GM23338 (cell line): Measurements from ENCODE around the gene UST.

Experiments
- CREB1 ChIP-seq: fragments of 250-450 bp; sonication (Bioruptor Pico); IDR thresholded peaks from 2 replicates; pipeline ENCODE4 v1.5.0; 2020; ENCODE audit warnings: low read depth, mild to moderate bottlenecking, moderate library complexity
- EZH2 ChIP-seq: fragments of 200-600 bp; sonication (generic); IDR thresholded peaks from one replicate; pipeline ENCODE4 v1.8.0; 2017; ENCODE audit warnings: antibody characterized with exemption, mild to moderate bottlenecking, low read depth; ENCODE audit not compliant: unreplicated experiment
- EZH2phosphoT487 ChIP-seq: fragments of 200-600 bp; sonication (generic); IDR thresholded peaks from one replicate; pipeline ENCODE4 v1.8.1; 2018; ENCODE audit warnings: antibody characterized with exemption; ENCODE audit not compliant: unreplicated experiment
- POLR2AphosphoS5 ChIP-seq: IDR thresholded peaks from 2 replicates; pipeline ENCODE4 v1.6.1; 2016; ENCODE audit warnings: antibody characterized with exemption, low read depth
- TF ChIP-seq, protein P1 (sequence below), 2 experiments: fragments of 200-600 bp in 1 of 2; sonication (generic) in 1 of 2; conservative IDR thresholded peaks; 2 replicates each; pipeline versions ENCODE4 v1.5.1 to v1.6.1; 2016 to 2017; ENCODE audit warnings: antibody characterized with exemption in 2 of 2, low read depth in 2 of 2, mild to moderate bottlenecking in 2 of 2, moderate library complexity in 1 of 2

DNA sequence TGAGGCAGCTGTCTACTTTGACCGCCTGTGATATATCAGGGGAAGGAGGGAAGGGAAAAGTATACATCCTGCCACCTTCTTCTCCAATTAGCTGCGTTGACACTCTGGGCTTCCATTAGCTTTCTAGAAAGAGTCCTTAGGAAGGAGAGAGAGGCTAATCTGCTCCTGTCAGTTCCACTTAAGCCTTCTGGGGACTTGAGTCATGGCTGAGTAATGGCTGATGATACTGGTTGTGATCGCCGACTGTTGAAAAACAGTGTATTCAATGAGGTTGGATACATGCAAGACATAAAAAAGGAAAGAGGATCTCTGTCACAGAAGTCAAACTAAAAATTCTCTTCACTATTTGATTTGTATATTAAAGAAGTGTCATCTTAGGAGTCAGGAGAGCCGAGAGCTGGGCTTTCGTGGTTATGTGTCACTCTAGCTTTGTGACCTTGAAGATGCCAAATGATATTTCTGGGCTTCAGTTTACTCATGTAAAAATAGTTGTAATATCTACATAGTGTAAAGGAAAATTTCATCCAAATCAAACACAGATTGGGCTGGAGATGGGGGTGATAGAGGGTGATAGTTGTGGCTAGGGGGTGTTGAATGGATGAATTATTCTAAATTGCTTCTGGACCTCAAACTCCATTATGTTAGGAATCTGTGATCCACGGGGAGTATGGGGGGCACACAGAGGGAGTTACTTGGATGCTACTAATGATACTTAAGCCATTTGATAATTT is 189.0 kb downstream of the UST start:
- TF ChIP-seq, protein P1, sequence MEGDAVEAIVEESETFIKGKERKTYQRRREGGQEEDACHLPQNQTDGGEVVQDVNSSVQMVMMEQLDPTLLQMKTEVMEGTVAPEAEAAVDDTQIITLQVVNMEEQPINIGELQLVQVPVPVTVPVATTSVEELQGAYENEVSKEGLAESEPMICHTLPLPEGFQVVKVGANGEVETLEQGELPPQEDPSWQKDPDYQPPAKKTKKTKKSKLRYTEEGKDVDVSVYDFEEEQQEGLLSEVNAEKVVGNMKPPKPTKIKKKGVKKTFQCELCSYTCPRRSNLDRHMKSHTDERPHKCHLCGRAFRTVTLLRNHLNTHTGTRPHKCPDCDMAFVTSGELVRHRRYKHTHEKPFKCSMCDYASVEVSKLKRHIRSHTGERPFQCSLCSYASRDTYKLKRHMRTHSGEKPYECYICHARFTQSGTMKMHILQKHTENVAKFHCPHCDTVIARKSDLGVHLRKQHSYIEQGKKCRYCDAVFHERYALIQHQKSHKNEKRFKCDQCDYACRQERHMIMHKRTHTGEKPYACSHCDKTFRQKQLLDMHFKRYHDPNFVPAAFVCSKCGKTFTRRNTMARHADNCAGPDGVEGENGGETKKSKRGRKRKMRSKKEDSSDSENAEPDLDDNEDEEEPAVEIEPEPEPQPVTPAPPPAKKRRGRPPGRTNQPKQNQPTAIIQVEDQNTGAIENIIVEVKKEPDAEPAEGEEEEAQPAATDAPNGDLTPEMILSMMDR (conservative IDR thresholded peaks at IDR 0.05; ENCODE audit: low read depth in 2 of 2), result no peak
- TF ChIP-seq EZH2phosphoT487 (no peak), EZH2 (no peak), CREB1 (CRISPR knock-in tag) (no peak), POLR2AphosphoS5 (no peak)
